Colonic mucosa (tissue), 4 donors: ENCODE data around the gene SLTM. TPM values are rescaled to one million over a fixed set of nuclear protein-coding genes. Genes with fewer than 3 reads are reported as not detected.
"Not testable (repeated sequence)": the region's sequence is repeated elsewhere in the genome, so short reads cannot be mapped to it uniquely, and the experiment has no call there.

Experiments used
- DNase-seq: peaks from one replicate; pipeline ENCODE4 v3.0.0-alpha.2; 2020
- H3K27ac ChIP-seq: fragments of 200-600 bp; one replicate; pipeline ENCODE4 v1.8.0; 2021
- H3K27me3 ChIP-seq: fragments of 200-600 bp; one replicate; pipeline ENCODE4 v1.8.0; 2021
- H3K36me3 ChIP-seq: fragments of 200-600 bp; one replicate; pipeline ENCODE4 v1.8.0; 2021
- H3K4me1 ChIP-seq: fragments of 200-600 bp; one replicate; pipeline ENCODE4 v1.8.0; 2021; ENCODE audit warnings: mild to moderate bottlenecking
- H3K4me3 ChIP-seq: fragments of 200-600 bp; one replicate; pipeline ENCODE4 v1.8.0; 2021
- H3K9ac ChIP-seq, 2 donors: one replicate each; pipeline ENCODE4 v1.7.0; 2013; ENCODE audit warnings: control low read depth in 2 of 2, low read depth in 2 of 2, low read length in 2 of 2
- H3K9me3 ChIP-seq: fragments of 200-600 bp; one replicate; pipeline ENCODE4 v1.8.0; 2021
- CTCF ChIP-seq: fragments of 200-600 bp; IDR thresholded peaks from one replicate; pipeline ENCODE4 v1.8.0; 2022; ENCODE audit warnings: antibody characterized with exemption, mild to moderate bottlenecking
- intact Hi-C: fragments of 100-400 bp; cut with DNase I; formaldehyde crosslinking; loops from one replicate; pipeline ENCODE4 v1.14.1; 2022
- total RNA-seq, 2 donors: library from RNA; stranded (reverse); fragmentation: NEBNext Ultra II Directional in 1 of 2; extraction: Animal tissue kit (Norgen Biotek cat#: 25700) in 1 of 2; gene quantifications; one replicate each; pipeline ENCODE4 v1.2.1, GENCODE V29; 2021
- donor health status: healthy.
- donor health status: DM: no; HTN: no; CAD: no.
- donor health status: DM: no; HTN: no; CAD: no.

SLTM gene
- total RNA-seq, 2 donors from 2014 or later, result 62.6 to 78.2 TPM

- Histone ChIP-seq H3K9me3 (no peaks in the 10 kb centered on the region), H3K4me1 (no peaks in the 10 kb centered on the region), H3K4me3 (no peak overlapping the region), H3K27me3 (no peaks in the 10 kb centered on the region), H3K36me3 (no peaks in the 10 kb centered on the region), H3K9ac (no peak overlapping the region), H3K27ac (no peak overlapping the region)
- no peak for DNase-seq
- no peak for TF ChIP-seq CTCF
- intact Hi-C loops, result no loop called here
Measured at GRCh38 chr15:58870451-58870850, 63.0 kb downstream of the SLTM start.

DNA sequence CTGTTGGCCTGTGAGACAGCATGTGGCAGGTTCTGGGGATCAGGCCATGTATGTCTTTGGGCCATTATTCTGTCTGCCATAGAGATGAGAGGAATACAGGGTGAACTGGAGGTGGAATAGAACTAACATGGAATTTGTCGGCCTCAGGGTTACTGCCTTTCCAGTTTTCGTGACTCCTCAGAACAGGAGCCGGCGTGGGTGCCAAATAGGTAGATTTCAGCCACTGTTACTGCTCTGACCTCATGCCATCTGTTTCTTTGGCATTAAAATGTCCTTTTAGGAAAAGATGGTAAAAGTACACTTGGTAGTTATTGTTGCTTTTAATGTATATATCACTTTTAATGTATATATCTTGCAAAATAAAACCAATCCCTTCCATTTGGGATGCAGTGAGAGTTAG lies 65.6 kb downstream of the SLTM start:
- Histone ChIP-seq H3K9me3 (no peaks in the 10 kb centered on the region), H3K4me3 (no peak overlapping the region), H3K9ac (no peak overlapping the region), H3K4me1 (no peaks in the 10 kb centered on the region), H3K27ac (no peak overlapping the region), H3K27me3 (no peaks in the 10 kb centered on the region), H3K36me3 (no peaks in the 10 kb centered on the region)
- DNase-seq, result no peak
- no peak for TF ChIP-seq CTCF
- intact Hi-C loops, result no loop called here

DNA sequence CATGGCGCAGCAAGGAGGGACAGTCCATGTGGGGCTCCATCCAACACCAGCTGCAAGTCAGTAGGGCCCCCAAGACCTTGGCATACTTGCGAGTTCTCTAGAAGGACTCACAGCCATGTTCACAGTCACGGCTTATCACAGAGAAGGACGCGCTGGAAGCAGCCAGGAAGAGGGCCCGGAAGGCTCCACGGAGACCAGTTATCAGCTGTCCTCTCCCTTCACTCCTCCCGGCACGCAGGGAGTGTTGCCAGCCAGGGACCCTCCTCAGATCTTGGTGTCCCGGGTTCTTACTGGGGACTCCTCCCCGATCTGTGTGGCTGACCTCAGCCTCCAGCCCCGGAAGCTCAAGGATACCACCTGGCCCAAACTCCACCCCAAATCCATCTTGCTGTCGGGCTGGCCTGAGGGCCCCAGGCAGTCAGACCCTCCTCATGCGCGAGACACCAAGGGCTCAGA lies 68.0 kb downstream of the SLTM start:
- H3K27ac ChIP-seq, result no peak overlapping the region
- no peaks in the 10 kb centered on the region for H3K27me3 ChIP-seq
- H3K4me1 ChIP-seq, result no peaks in the 10 kb centered on the region
- no peak overlapping the region for H3K9ac ChIP-seq
- peak; percentile 26 for DNase-seq
- TF ChIP-seq CTCF, result no peak
- intact Hi-C loops, result no loop called here
- no peaks in the 10 kb centered on the region for H3K36me3 ChIP-seq
- no peaks in the 10 kb centered on the region for H3K9me3 ChIP-seq
- H3K4me3 ChIP-seq, result no peak overlapping the region

DNA sequence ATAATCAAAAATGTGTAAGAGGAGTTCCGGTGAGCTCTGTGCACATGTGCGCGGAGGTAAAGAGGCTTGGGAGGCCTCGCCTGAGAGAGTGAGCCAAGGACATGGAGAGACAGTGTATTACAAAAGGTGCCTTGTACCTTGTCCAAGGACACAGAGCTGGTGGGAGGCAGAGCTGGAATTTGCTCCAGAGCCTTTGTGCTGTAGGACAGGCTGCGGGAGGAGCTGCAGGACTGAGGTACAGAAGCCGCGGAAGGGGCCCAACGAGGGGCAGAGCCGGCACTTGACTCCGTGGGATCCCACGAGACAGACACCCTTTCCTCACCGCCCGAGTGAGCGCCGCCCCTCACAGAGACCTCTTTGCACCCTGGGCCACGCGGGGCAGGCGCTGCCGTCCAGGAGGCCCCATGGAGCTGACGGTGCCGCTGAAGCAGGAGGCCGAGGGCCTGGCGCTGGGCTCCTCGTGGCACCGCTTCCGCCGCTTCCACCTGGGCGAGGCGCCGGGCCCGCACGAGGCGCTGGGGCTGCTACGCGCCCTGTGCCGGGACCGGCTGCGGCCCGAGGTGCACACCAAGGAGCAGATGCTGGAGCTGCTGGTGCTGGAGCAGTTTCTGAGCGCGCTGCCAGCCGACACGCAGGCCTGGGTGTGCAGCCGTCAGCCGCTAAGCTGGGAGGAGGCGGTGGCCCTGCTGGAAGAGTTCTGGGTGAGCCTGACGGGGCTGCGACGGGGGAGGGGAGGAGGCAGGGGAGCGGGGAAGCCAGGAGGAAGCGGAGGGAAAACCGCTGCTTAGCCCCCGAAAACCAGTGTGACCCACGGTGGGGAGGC lies 68.7 kb downstream of the SLTM start:
- no peaks in the 10 kb centered on the region for H3K9me3 ChIP-seq
- no peak for TF ChIP-seq CTCF
- peak; percentile 42 for DNase-seq
- no peaks in the 10 kb centered on the region for H3K27me3 ChIP-seq
- H3K36me3 ChIP-seq, result no peaks in the 10 kb centered on the region
- peak overlapping the region in 1 of 2 donors; percentile 43 for H3K9ac ChIP-seq
- H3K4me1 ChIP-seq, result no peaks in the 10 kb centered on the region
- intact Hi-C loops, result no loop called here
- H3K27ac ChIP-seq, result no peak overlapping the region
- H3K4me3 ChIP-seq, result no peak overlapping the region

GRCh38 chr15:58862326-58862725 lies 71.2 kb downstream of the SLTM start:
- Histone ChIP-seq H3K9ac (no peak overlapping the region), H3K9me3 (no peaks in the 10 kb centered on the region), H3K4me3 (no peak overlapping the region), H3K36me3 (no peaks in the 10 kb centered on the region), H3K27me3 (no peaks in the 10 kb centered on the region), H3K27ac (no peak overlapping the region), H3K4me1 (no peaks in the 10 kb centered on the region)
- intact Hi-C loops, result no loop called here
- no peak for TF ChIP-seq CTCF
- DNase-seq, result no peak

- H3K27ac ChIP-seq, H3K27me3 ChIP-seq, H3K4me1 ChIP-seq, DNase-seq, H3K4me3 ChIP-seq, H3K36me3 ChIP-seq, intact Hi-C loops, H3K9ac ChIP-seq, H3K9me3 ChIP-seq: not testable (repeated sequence)
Measured at GRCh38 chr15:58856621-58857020, 76.9 kb downstream of the SLTM start.
